Astrocyte of the cerebellum (primary cell): Measurements from ENCODE around the gene S100A16.
A peak's percentile ranks its signal among the peaks of the same experiment; 100 is the strongest.

Source experiments
- DNase-seq: peaks from one replicate; pipeline ENCODE4 v3.0.0-alpha.2; 2011; ENCODE audit warnings: low read depth
- H3K4me3 ChIP-seq: 2 replicates; pipeline ENCODE4 v1.5.1; 2011; ENCODE audit warnings: mild to moderate bottlenecking, low read depth, low read length, moderate library complexity
- in situ Hi-C: cut with HindIII; loops from 2 replicates; pipeline ENCODE4 v1.10.0; 2017; ENCODE audit warnings: low sequenced_read_pairs
- TF ChIP-seq, protein P1 (sequence below): IDR thresholded peaks from 2 replicates; pipeline ENCODE4 v1.5.1; 2012; ENCODE audit warnings: low read length, low read depth, moderate library complexity, mild to moderate bottlenecking; ENCODE audit errors: missing control alignments

Gene S100A16

DNA sequence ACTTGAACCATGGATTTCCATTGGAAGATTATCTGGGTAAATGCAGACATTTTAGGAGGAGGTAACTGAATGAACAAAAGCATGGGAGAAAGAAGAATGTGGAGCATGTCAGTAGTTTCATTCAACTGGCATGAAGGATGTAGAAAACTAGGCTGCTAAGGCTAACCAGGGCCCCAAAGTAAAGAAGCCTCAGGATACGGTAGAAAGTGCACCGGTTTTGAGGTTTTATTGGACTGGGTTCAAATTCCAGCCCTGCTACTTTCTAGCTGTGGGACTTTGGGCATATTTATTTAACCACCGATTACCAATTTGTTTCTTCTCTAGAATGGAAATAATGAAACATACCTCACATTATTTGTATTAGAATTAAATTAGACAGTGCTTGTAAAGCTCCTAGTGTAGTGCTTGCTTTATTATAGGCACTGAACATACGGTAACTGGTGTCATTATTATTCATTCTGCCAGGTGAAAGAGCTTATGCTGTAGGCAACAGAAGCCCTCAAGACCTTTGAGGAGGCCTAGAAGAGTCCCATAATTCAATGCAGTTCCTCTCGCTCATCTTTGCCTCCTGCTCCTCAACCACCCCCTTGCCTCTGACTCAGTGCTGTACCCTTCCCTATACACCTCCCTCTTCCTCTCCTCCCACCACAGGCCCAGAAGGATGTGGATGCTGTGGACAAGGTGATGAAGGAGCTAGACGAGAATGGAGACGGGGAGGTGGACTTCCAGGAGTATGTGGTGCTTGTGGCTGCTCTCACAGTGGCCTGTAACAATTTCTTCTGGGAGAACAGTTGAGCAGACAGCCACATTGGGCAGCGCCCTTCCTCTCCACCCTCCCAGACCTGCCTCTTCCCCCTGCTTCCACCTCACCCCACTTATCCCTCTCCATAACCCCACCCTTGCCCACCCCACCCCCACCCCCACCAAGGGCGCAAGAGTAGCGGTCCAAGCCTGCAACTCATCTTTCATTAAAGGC lies 18.4 kb upstream of the S100A16 start:
- in situ Hi-C loops: no loop called here
- peak; percentile 19 for DNase-seq
- TF ChIP-seq, protein P1, sequence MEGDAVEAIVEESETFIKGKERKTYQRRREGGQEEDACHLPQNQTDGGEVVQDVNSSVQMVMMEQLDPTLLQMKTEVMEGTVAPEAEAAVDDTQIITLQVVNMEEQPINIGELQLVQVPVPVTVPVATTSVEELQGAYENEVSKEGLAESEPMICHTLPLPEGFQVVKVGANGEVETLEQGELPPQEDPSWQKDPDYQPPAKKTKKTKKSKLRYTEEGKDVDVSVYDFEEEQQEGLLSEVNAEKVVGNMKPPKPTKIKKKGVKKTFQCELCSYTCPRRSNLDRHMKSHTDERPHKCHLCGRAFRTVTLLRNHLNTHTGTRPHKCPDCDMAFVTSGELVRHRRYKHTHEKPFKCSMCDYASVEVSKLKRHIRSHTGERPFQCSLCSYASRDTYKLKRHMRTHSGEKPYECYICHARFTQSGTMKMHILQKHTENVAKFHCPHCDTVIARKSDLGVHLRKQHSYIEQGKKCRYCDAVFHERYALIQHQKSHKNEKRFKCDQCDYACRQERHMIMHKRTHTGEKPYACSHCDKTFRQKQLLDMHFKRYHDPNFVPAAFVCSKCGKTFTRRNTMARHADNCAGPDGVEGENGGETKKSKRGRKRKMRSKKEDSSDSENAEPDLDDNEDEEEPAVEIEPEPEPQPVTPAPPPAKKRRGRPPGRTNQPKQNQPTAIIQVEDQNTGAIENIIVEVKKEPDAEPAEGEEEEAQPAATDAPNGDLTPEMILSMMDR: no peak
- no peak overlapping the region for H3K4me3 ChIP-seq

DNA sequence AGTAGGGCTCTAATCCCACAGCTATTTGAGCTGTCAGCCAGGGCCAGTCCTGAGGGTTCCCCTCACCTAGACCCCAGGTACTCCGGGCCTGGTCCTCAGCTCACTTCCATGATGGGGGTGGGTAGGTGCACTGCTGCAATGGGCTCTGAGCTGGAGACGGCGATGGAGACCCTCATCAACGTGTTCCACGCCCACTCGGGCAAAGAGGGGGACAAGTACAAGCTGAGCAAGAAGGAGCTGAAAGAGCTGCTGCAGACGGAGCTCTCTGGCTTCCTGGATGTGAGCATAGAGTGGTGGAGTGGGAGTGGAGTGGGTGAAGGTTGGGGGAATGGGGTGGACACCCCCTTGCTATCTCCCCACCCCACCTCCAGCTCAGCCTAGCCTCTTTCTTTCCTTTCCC lies 17.4 kb upstream of the S100A16 start:
- no peak for DNase-seq
- H3K4me3 ChIP-seq: no peak overlapping the region
- in situ Hi-C loops: no loop called here
- TF ChIP-seq, protein P1: no peak

DNA sequence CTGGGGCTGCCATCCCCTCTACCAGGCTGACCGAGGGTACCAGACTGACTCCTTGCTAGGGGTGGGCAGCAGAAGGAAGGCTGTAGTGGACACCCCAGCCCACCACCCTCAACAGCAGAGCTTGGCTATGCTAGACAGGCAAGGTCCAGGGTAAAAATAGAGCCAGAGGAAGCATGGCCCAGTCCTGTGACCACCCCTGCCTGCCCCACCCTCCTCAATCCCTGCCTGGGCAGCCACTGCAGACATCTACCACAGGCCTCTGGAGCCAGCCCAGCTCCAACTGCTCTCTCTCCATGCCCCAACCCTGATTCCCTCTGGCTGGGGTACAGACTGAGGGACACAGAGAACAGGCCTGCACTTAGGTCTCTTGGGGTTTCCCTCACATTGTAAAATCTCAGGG lies 17.0 kb upstream of the S100A16 start:
- in situ Hi-C loops: no loop called here
- no peak overlapping the region for H3K4me3 ChIP-seq
- TF ChIP-seq, protein P1: no peak
- DNase-seq: no peak

DNA sequence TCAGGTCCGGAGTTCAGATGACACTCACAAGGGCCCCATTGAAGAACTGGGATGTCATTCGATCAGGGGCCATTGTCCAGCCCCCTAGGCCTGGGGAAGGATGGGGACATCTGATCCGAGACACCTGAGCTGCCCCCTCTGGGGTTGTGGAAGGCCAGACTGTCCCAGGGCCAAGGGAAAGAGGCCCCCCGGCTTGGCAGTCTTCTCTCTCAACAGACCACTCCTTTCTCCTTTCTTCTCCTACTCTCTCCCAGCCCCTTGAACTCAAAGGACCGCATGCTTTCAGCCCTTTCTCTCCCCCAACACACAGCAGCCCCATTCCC lies 16.4 kb upstream of the S100A16 start:
- no peak overlapping the region for H3K4me3 ChIP-seq
- no peak for DNase-seq
- in situ Hi-C loops: no loop called here
- TF ChIP-seq, protein P1: no peak

DNA sequence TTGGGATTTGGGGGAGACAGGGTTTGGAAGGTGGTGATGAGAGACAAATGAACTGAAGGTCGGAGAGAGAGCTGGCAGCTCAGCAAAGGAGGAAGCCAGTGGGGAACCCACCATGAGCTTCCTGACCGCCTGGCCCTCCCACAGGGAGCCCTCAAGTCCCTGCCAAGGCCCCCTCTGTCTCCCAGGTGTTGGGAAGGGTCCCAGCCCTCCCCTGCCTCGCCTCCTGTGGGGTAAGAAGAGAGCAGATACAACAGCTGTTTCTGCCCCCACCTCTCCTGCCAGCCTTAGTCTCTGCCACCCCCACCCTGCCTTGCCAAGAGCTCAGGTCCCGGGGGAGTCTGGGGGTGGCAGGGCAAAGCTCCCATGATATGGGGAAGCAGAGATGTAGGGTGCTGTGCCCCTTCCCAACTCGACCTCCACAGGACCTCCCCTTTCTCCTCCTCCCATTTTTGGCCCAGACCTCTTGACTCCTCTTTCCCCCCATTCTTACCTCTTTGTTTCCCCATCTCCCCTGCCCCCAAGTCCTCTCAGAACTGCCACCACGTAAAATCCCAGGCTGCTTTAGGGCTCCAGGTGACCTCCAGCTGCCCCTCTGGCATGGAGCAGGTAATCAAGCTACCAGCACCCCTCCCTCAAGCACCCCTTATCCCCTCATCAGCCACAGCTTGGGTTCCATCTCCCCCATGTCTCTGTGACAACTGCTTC lies 15.9 kb upstream of the S100A16 start:
- no peak for DNase-seq
- no peak overlapping the region for H3K4me3 ChIP-seq
- in situ Hi-C loops: no loop called here
- TF ChIP-seq, protein P1: no peak

DNA sequence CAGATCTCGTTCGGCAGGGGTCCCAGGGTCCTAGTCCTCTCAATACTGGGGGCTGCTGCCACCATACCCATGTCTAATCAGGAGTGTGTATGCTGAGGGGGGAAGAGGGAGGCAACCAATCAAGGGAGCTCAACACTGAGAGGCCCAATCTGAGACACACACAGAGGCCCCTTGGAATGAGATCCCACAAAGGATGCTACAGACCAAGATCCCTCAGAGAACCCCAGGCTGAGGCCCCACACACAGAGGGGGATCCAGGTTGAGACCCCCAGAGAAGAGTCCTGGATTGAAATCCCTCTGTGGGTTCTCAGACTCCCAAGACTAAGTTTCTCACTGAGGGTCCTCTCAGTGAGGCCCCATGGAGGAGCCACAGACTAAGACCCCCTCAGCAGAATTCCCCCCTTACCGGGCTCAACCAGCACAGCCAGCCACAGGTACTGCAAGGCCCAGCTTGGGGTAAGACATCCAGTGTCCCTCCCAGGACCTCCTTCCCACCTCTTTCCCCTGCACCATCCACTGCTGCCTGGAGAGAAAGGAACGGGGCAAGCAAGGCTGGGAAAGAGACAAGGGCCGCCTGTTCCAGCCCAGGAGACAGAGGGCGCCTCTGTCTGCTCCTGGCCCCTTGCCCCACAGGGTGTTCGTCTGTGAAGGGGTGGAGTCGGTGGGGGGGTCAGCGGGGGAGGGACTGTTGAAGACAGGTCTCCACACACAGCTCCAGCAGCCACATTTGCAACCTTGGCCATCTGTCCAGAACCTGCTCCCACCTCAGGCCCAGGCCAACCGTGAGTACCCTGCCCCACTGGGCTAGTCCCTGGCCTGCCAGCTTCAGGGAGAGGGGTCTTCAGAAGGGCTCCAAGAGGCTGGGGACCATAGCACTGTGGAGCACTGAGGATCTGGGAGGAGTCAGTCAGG lies 15.0 kb upstream of the S100A16 start, which contains the start of gene S100A1:
TSS of gene S100A1 (plus strand) at position 720 of the 912 bp plus-strand sequence. CDS start 2,088 bp downstream, outside the sequence.
- no peak for DNase-seq
- TF ChIP-seq, protein P1: no peak
- peak within 1 kb of the TSS; percentile 59 for H3K4me3 ChIP-seq
- in situ Hi-C loops: no loop called here
